DND-41 (cell line): ENCODE results near the gene GTF3C4.

ENCODE experiments used
- CTCF ChIP-seq: IDR thresholded peaks from 2 replicates; pipeline ENCODE4 v1.5.1; 2012; ENCODE audit warnings: borderline replicate concordance, low read length, moderate library complexity, mild to moderate bottlenecking; ENCODE audit not compliant: poor library complexity, severe bottlenecking; ENCODE audit errors: extremely low read depth
- EZH2 ChIP-seq: IDR thresholded peaks from 3 replicates; pipeline ENCODE4 v1.6.1; 2012; ENCODE audit warnings: borderline replicate concordance, low read depth, mild to moderate bottlenecking, moderate library complexity, low read length, inconsistent platforms; ENCODE audit not compliant: severe bottlenecking

GRCh38 chr9:132626285-132626684 lies 44.0 kb upstream of the GTF3C4 start:
- TF ChIP-seq CTCF (no peak), EZH2 (no peak)
